Ramos (cell line): ENCODE data around the gene SCFD2.
"Not testable (repeated sequence)": the region's sequence is repeated elsewhere in the genome, so short reads cannot be mapped to it uniquely, and the experiment has no call there.

Experiments used
- in situ Hi-C: fragments of 300-500 bp; cut with MboI; formaldehyde crosslinking; loops from one replicate; pipeline ENCODE4 v1.14.3; 2022; ENCODE audit warnings: low sequenced_read_pairs; ENCODE audit not compliant: unreplicated experiment

Gene SCFD2

DNA sequence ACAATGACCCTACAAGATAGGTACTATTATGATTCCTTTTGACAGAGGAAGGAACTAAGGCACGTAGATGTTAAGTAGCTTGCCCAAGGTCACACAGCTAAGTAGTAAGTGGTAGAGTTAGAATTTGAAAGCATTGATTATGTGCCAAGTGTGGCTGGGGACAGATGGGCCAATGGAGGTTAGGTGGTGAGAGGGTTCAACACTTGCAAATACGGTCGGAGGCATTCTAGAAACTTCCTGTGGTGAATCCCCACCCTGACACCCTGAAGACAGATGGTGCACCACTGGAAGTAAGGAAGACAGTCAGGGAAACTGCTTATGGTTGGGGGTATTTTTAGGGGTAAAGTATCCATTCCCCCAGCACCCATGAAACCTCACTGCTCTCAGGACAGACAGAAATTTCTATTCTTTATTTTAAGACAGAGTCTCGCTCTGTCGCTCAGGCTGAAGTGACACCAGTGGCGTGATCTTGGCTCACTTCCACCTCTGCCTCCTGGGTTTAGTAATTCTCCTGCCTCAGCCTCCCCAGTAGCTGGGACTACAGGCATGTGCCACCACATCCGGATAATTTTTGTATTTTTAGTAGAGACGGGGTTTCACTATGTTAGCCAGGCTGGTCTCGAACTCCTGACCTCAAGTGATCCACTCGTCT lies 361.2 kb downstream of the SCFD2 start:
- in situ Hi-C loops, result no loop called here

DNA sequence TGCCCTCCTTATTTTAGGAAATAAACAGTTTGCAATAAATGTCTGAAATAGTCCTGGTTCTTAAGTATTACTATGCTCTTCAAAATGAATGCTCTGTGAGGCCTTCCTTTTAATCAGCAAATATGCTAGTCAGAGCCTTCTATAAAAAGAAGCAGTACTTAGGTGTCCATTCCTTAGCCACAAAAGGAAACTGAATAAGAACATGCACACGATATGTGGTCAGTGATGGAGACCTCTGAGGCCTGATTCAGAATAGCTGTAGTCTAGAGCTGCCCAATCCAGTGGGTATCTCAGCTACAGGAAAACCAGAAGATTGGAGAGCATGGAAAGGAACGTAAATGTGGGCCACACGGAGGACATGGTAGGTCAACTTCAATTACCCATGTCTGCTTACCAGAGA lies 361.9 kb downstream of the SCFD2 start:
- in situ Hi-C loops, result no loop called here

DNA sequence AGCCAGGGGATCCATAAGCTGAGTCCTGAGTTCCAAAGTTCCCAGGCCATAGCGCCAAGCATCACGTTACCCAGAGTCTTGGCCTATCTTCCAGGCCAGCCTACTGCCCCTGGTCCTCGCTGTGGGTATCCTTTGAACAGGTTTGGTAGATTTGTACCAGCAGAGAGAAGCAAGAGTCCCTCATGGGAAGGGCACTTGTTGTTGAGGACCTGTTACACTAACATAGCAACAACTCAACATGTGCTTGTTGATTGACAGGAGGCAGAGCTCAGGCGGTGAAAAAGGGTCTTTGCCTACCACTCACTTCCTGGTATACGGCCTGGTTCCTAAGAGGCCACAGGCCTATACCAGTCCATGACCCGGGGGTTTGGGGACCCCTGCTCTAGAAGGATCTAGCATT lies 365.3 kb downstream of the SCFD2 start:
- in situ Hi-C loops, result no loop called here

DNA sequence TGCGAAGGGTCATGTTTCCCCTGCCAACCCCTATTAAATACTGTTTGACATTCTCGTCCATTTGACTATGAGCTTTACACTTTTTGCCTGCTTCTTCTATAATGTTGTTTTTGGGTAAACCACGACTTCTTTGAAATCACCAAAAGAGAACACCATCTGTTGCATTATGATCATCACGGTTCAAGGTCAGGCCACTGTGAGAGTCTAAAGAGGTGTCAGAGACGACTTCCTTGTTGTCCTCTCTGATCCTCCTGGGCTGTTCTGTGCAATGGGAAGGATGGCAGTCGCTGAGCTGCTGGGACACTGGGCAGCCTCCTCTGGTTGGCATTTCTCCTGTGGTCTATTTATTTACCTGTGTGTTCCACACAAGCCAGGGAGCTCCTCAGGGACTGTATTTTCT lies 366.2 kb downstream of the SCFD2 start:
- in situ Hi-C loops, result no loop called here

DNA sequence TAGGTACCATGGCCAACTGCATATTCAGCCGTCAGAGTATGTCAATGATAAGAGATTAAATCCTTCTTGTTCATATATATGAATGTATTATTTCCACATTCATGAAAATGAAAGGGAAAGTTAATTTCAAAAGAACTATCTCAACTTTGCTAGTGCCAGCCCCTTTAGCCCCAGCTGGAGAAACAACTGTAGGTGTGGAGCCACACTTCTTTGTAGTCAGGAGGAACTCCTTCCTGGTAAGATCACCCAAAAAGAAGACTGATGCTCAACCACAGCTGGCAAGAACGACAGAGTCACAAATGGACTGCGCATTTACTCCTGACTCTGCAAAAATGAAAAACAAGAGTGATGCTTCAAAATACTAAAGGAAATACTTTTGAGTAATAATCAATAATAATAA lies 367.4 kb downstream of the SCFD2 start:
- in situ Hi-C loops, result no loop called here

DNA sequence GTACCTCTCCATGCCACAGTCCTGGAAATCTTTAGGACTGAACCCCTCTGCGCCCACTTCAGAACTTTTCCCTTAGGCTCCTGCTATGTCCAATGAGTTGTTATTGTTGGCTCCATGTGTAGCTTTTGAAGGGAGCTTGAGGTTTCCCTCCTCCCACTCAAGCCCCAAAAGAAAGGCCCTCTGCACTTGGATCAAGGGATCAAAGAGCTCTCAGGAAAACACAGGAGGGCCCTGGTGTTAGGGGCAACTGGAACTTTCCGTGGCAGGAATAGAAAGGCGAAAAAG lies 368.8 kb downstream of the SCFD2 start:
- in situ Hi-C loops, result no loop called here

DNA sequence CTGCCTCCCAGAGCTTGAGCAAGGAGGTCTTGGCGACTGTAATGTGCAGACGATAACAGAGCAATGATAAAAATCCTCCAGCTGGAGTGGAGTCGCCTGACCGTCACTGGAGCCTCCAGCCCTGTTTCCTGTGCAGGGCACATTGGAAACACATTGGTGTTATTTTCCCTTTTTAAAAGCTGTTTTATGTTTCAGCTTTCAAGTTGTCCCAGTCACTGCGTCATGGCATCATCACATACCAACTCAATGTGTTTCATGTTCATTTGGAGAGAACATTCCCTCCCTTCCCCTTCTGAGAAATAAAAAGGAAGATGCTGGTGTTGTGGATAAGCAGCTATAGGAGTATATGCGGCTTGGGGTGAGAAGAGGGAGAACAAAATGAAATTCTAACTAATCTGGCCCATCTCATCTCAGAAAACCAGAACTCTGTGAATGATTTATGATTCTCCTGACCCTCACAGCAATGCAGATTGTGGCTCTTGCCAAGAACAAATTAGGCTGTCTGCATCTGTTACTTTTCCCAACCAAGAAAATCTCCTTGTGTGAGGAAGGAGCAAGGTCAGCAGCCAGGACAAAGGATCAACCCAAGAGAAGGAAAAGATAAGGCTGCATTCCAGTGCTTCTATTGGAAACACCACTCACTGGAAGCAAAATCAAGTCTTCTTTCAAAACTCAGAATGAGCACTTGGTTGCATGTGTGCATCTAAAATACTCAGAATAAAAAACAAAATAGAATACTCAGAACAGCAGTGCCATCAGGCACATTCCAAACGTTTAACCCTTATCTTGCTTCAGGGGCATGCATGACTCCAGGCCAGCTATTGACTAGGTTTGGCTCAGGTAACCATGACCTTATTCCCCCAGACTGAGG lies 369.4 kb downstream of the SCFD2 start:
- in situ Hi-C loops, result no loop called here

DNA sequence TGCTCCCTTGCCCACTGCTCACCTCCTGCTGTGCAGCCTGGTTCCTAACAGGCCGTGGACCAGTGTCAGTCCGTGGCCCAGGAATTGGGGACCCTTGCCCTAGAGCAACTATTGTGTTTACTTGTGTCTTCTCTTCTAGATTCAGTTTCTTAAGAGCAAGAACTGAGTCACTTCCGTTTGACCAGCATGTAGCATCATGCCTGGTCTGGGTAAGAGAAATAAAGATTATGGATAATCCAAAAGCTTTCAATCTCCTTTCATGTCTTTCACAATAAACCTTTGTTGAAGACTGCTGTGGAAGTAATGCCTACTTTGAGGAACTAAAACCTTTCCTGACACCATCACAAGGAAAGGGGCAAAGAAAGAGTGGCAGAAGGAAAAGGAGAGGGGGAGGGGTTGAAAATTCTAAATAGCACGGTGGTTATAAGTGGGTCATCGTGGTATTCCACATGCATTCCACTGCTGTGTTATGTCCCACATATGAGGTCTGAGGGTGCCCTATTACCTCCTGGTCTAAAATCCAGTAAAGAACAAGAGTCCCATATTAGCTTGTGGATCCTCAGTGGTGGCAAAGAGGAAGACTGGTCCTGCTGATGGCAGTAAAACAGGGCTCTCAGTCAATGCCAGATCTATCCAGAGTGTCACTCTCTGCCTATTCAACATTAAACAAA lies 370.4 kb downstream of the SCFD2 start:
- in situ Hi-C loops, result no loop called here

DNA sequence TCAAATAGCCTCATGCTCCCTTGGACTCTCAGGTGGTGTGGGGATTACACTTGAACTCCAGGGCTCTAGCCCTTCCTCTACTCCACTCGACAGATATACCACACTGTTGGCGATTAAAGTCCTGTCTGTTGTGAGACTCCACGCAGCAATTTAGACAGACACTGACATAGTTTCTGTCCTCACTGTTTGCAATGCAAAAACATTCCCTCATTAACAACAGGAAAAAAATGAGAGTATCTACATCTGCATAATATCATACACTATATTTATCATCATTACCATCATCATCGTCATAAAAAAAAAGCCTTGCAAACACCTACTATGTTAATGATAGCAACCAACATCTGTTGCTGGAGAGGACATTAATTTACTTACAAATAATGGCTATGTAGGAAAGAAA lies 371.3 kb downstream of the SCFD2 start:
- in situ Hi-C loops, result no loop called here

DNA sequence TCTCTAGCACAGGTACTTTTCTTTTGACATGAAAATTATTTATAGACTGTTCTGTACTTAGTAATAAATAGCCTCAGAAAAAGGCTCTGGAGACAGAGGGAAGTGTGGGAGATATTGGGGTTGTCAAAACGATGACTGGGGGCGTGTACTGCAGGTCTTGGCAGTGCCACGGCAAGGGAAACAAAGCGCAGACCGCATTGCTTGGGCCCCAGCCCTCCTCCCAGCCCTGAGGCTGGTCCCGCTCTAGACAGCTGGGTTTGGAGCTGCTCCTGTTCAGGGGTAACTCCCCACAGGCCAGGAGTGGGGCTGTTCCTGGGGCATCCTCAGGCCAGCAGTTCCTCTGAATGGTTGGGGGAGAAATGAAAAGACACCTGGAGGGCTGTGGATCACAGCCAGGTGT lies 372.1 kb downstream of the SCFD2 start:
- in situ Hi-C loops, result no loop called here

DNA sequence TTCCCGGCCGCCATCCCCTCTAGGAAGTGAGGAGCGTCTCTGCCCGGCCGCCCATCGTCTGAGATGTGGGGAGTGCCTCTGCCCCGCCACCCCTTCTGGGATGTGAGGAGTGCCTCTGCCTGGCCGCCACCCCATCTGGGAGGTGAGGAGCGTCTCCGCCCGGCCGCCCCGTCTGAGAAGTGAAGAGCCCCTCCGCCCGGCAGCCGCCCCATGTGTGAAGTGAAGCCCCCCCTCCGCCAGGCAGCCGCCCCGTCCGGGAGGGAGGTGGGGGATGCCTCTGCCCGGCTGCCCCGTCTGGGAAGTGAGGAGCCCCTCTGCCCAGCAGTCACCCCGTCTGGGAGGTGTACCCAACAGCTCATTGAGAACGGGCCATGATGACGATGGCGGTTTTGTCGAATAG lies 373.3 kb downstream of the SCFD2 start:
- in situ Hi-C loops, result not testable (repeated sequence)

DNA sequence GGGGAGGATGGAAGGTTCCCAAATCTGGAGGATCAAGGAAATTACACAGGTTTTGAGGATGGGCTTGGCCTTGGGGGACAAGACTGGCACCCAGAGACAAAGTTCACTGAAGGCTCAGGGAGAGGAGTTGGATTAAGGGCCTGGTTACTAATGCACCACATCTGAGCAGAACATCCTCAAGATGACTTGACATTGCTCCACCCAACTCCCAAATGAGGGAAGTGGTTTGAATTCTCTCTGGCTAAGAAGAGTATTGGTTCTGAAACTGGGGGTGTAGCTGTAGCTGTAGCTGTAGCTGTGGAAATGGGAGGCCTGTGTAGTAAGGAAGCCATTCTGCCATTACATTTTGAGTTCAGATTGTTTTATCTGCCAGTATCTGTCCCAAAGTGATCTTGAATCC lies 374.4 kb downstream of the SCFD2 start:
- in situ Hi-C loops, result no loop called here

DNA sequence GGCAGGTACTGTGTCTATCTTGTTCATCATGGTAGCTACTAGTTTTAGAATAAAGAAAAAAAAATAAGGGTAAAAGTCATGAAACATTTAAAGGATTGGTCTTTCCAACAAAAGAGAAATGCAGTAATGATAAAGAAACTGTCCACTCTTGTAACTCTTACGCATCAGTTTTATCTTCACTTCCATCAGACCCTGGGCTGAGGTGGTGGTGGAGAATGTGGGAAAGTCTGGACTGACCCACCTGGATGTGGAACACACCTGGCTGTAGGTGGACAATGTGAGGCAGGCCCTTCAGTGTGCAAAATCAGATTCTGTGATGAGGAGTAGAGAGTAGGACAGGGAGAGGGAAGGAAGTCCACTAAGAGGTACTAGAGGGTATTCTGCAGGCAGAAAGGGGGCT lies 375.2 kb downstream of the SCFD2 start:
- in situ Hi-C loops, result no loop called here

DNA sequence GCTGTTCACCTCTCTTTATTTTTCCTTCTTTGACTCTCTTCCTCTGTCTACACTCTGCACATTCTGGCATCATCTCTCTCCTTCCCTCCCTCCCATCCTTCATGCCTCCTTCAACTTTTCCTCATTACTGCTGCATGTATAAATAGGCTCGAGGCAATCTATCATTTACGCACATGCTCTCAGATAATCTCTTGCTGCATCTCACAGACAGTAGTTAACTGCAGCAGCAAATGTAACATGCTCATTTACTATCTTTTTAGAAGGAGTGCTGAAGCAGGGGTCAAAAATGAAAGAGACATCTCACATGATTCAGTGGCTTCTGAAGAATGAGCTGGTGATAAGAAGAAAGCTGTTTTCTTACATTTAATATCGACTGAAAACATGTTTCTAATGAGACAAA lies 376.0 kb downstream of the SCFD2 start:
- in situ Hi-C loops, result loop anchor here (10.0 kb wide), 2 partner anchors 445 to 615 kb away; no protein-coding TSS in a partner anchor

DNA sequence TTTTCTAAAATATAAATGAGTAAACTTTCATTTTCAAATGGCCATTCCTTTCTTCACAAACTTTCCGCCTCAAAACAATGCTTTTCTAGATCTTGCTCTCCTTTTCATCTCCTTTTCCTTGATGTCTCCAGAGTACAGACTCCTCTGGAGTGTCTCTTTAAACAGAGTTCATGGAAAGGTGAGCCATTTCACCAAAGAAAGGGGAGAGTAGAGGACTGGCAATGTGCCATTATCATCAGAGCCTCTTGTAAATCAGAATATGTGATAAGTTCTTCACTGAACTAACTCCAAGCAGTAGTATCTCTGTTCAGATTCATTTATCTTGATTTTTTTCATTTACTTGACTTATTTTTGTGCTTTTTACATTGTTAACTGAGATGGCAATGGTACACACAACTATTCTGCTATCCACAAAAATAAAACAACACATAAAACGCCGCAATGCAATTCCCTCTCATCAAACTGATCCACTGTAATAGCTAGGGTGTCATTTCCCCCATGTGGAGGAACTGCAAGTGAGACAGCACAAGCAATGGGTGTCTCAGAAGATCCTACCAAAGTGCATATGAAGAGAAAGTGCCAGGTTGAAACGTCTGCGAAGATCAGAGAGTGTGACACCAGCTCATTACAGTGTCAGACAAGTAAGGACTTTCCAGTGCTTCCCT lies 378.3 kb downstream of the SCFD2 start:
- in situ Hi-C loops, result loop anchor here (10.0 kb wide), 2 partner anchors 443 to 613 kb away; no protein-coding TSS in a partner anchor

DNA sequence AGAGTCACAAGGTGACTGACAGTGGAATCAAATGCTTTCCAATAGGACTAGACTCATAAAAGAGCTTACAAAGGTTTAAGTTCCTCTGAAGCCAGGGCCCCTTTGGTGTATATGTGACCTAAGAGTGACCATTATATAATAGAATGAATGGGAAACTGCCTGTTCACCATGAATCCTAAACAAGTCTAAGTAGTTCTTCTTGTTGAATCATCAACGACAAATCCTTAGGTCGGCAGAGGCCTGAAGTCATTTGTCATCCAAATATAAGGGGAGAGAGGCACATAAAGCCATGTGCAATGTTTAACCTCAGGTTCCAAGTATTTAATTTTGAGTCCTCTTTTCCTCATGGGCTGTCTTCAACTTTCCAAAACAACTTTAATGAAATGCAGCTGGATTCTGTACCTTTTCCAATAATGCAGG lies 381.4 kb downstream of the SCFD2 start:
- in situ Hi-C loops, result loop anchor here (10.0 kb wide), 2 partner anchors 440 to 610 kb away; no protein-coding TSS in a partner anchor

DNA sequence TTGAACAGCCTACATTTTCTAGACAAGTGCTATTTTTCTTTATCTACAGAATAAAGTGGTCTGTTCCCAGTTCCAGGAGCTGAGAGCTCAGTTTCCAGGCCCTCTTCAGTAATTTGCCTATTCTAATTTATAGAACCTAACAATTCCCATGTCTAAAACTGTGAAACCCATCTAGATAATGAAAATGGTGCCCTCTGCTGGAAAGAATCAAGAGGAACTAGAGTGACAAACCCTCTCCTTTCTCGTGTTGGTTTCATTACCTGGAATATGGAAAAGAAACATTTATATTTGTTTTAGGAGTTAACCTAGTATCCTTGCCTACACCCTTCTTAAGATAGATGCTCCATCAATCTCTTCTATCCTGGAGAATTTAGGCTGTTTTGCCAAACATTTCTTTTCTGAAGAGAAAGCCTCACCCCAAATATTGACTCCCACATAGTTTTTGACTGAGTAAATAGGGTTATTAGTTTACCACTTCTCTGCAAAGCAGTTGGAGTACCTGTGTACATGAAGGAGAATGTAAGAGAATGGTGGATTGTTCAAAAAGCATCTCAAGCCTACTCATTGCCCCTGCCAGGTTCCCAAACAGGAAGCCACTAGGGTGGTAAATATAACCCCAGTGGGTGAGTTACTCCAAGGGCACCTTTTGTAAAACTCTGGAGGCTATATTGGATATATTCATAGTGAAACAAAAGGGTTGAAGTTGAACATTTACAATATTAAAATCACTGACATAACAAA lies 382.1 kb downstream of the SCFD2 start:
- in situ Hi-C loops, result loop anchor here (10.0 kb wide), 2 partner anchors 439 to 609 kb away; no protein-coding TSS in a partner anchor

DNA sequence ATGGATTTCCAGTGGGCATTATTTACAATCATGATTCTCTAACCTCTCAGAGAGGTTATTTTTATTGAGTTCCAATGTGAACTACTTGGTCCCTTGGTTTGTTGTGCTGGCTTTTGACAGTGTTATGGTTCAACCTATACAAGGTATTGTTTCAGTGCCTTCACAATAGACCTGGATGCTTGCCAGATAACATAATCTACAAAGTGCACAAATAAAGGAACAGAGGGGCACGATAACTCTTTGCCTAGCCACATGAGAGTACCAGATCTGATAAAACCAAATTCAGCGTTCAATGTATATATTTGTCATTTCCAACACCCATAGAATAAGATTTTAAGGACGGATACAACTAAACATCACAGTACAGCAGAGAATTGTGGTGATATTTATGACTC lies 382.9 kb downstream of the SCFD2 start:
- in situ Hi-C loops, result loop anchor here (10.0 kb wide), 2 partner anchors 438 to 608 kb away; no protein-coding TSS in a partner anchor

DNA sequence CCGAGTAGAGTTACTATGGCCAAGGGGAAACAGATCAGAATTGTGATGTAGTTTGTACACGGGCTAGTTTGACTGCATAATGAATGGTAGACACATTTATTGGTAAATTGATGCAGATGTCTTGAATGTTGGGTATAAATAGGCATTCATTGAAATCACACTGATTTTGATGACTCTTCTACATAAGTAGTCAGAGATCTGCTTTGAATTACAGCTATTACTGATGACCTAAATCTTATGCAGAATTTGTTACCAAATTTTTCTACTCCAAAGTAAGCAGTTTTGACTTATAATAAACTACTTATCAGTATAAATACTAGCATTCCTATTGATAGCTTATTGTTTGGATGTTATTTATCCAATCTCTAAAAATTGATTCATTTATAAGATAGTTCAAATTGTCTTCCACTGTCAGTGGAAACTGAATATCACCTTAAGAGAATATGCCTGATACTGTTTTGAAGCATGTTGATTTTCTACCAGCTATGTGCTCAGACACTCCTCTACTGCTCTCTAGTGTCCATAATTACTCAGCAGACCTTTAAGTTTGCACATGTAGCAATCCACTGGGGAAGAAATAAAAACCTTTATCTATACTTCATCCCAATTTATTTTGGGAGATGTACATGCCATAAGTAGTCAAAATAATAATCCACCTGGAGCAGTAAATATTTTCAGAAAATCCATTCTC lies 383.5 kb downstream of the SCFD2 start:
- in situ Hi-C loops, result loop anchor here (10.0 kb wide), 2 partner anchors 438 to 608 kb away; no protein-coding TSS in a partner anchor
